OCI-LY7 (cell line): Measurements from ENCODE around the gene POLRMT.

Source experiments
- CTCF ChIP-seq: fragments of 200-600 bp; sonication (generic); conservative IDR thresholded peaks from 2 replicates; pipeline ENCODE4 v1.5.1; 2014; ENCODE audit warnings: mild to moderate bottlenecking, antibody characterized with exemption, low read length, moderate library complexity, mixed read lengths
- EZH2phosphoT487 ChIP-seq: fragments of 200-600 bp; sonication (generic); IDR thresholded peaks from 2 replicates; pipeline ENCODE4 v1.6.1; 2018; ENCODE audit warnings: low read depth, borderline replicate concordance, mild to moderate bottlenecking, mixed run types, antibody characterized with exemption, low read length, moderate library complexity, mixed read lengths

- TF ChIP-seq EZH2phosphoT487 (no peak), CTCF (no peak)
Measured at GRCh38 chr19:642767-643727, 9.7 kb upstream of the POLRMT start.
